Activated CD8-positive, alpha-beta T cell treated with anti-CD3 and anti-CD28 coated beads, Interleukin-2, amount 10 ng/mL, durations not matched to agents 7 days and 5 days (primary cell): ENCODE results near the gene CRYGB. TPM values are rescaled to one million over a fixed set of nuclear protein-coding genes. Genes with fewer than 3 reads are reported as not detected.

Experiments
- ATAC-seq: fragments of 150-1000 bp; cut with Tn5 transposase; one replicate; pipeline ENCODE4 v1.10.0; 2021; ENCODE audit warnings: moderate library complexity
- CTCF ChIA-PET: fragments of 350-600 bp; sonication (Branson Sonifier 250); formaldehyde crosslinking; loops from one replicate; lab custom pipeline; 2021; ENCODE audit warnings: antibody characterized with exemption; lab: Charles Lee
- POLR2A ChIA-PET: fragments of 350-600 bp; sonication (Branson Sonifier 250); formaldehyde crosslinking; loops from one replicate; lab custom pipeline; 2021; ENCODE audit warnings: antibody characterized with exemption; lab: Charles Lee
- DNase-seq: peaks from one replicate; pipeline ENCODE4 v3.0.0-alpha.2; 2020
- H3K27ac Mint-ChIP-seq: one replicate; pipeline ENCODE4 v1.8.0; 2021; ENCODE audit warnings: mild to moderate bottlenecking, mixed read lengths
- H3K27me3 Mint-ChIP-seq: one replicate; pipeline ENCODE4 v1.8.0; 2021; ENCODE audit warnings: low read depth, mixed read lengths
- H3K36me3 Mint-ChIP-seq: one replicate; pipeline ENCODE4 v1.8.0; 2021; ENCODE audit warnings: low read depth, mixed read lengths
- H3K4me1 Mint-ChIP-seq: one replicate; pipeline ENCODE4 v1.8.0; 2021; ENCODE audit warnings: low read depth, mixed read lengths
- H3K4me3 Mint-ChIP-seq: one replicate; pipeline ENCODE4 v1.8.0; 2021; ENCODE audit warnings: mild to moderate bottlenecking, mixed read lengths
- H3K9me3 Mint-ChIP-seq: one replicate; pipeline ENCODE4 v1.8.0; 2022; ENCODE audit warnings: mixed read lengths; ENCODE audit not compliant: insufficient read depth
- total RNA-seq, 2 experiments: library from RNA; stranded (reverse); gene quantifications; one replicate each; pipeline ENCODE4 v1.2.3, GENCODE V29; 2021

CRYGB gene
- total RNA-seq, 2 experiments from 2014 or later, result not detected

GRCh38 chr2:208175840-208176153 lies 29.8 kb upstream of the CRYGB start:
- Mint-ChIP-seq H3K4me1 (peaks cover 3% of the 10 kb centered on the region), H3K27me3 (peaks cover 10% of the 10 kb centered on the region), H3K27ac (no peak overlapping the region), H3K36me3 (no peaks in the 10 kb centered on the region), H3K4me3 (no peak overlapping the region), H3K9me3 (no peaks in the 10 kb centered on the region)
- DNase-seq (no peak), ATAC-seq (no peak)
- ChIA-PET POLR2A (interaction anchor here (0.6 to 1.5 kb wide), 2 partner anchors 79 to 113 kb away, joined by 3 read pairs; no protein-coding TSS in a partner anchor), CTCF (interaction anchor here (0.7 to 3.5 kb wide), 22 partner anchors 8 to 1376 kb away, joined by 3 to 44 read pairs (median 4); partner anchors contain the start of genes C2orf80 and IDH1)

GRCh38 chr2:208175069-208175839 lies 29.3 kb upstream of the CRYGB start:
- H3K9me3 Mint-ChIP-seq, result no peaks in the 10 kb centered on the region
- ChIA-PET CTCF (interaction anchor here (0.5 to 3.5 kb wide), 30 partner anchors 9 to 1552 kb away, joined by 3 to 44 read pairs (median 4); partner anchors contain the start of genes C2orf80 and IDH1), POLR2A (interaction anchor here (0.6 to 1.5 kb wide), 2 partner anchors 79 to 114 kb away, joined by 3 read pairs; no protein-coding TSS in a partner anchor)
- DNase-seq (peak; percentile 70), ATAC-seq (peak; percentile 97)
- H3K4me1 Mint-ChIP-seq, result peaks cover 3% of the 10 kb centered on the region
- no peaks in the 10 kb centered on the region for H3K36me3 Mint-ChIP-seq
- H3K4me3 Mint-ChIP-seq, result no peak overlapping the region
- H3K27ac Mint-ChIP-seq, result no peak overlapping the region
- H3K27me3 Mint-ChIP-seq, result peaks cover 12% of the 10 kb centered on the region

GRCh38 chr2:208174144-208174543 lies 28.2 kb upstream of the CRYGB start:
- POLR2A ChIA-PET, result no interaction called here
- Mint-ChIP-seq H3K4me3 (no peak overlapping the region), H3K27me3 (peaks cover 16% of the 10 kb centered on the region)

GRCh38 chr2:208172125-208172524 lies 26.2 kb upstream of the CRYGB start:
- CTCF ChIA-PET, result no interaction called here
- Mint-ChIP-seq H3K9me3 (no peaks in the 10 kb centered on the region), H3K27me3 (peaks cover 16% of the 10 kb centered on the region), H3K4me1 (peaks cover 3% of the 10 kb centered on the region), H3K4me3 (no peak overlapping the region), H3K36me3 (no peaks in the 10 kb centered on the region), H3K27ac (no peak overlapping the region)
- POLR2A ChIA-PET, result no interaction called here
- DNase-seq (no peak), ATAC-seq (no peak)

More at GRCh38 chr2:208174144-208174543, 28.2 kb upstream of the CRYGB start:
- DNase-seq (no peak), ATAC-seq (no peak)
- H3K27ac Mint-ChIP-seq, result no peak overlapping the region
- CTCF ChIA-PET, result interaction anchor here (1.1 to 3.5 kb wide), 8 partner anchors 10 to 181 kb away, joined by 4 to 44 read pairs (median 6); partner anchors contain the start of gene IDH1
- H3K4me1 Mint-ChIP-seq, result peaks cover 3% of the 10 kb centered on the region
- no peaks in the 10 kb centered on the region for H3K36me3 Mint-ChIP-seq
- no peaks in the 10 kb centered on the region for H3K9me3 Mint-ChIP-seq

GRCh38 chr2:208164951-208165755 lies 19.2 kb upstream of the CRYGB start:
- ATAC-seq (no peak), DNase-seq (no peak)
- Mint-ChIP-seq H3K27me3 (peaks cover 21% of the 10 kb centered on the region), H3K27ac (no peak overlapping the region), H3K4me1 (no peaks in the 10 kb centered on the region), H3K36me3 (no peaks in the 10 kb centered on the region), H3K4me3 (no peak overlapping the region), H3K9me3 (no peaks in the 10 kb centered on the region)
- ChIA-PET CTCF (interaction anchor here (1.4 kb wide), 1 partner anchor 10 kb away, joined by 5 read pairs; no protein-coding TSS in a partner anchor), POLR2A (no interaction called here)

GRCh38 chr2:208163489-208163888 lies 17.5 kb upstream of the CRYGB start, which contains the start of gene CRYGA:
Gene CRYGA (minus strand): TSS chr2:208163589. CDS start chr2:208163556, 33 bp downstream.
- H3K4me3 Mint-ChIP-seq, result no peak within 1 kb of the TSS
- ATAC-seq (no peak), DNase-seq (no peak)
- ChIA-PET CTCF (no interaction called here), POLR2A (no interaction called here)
- no peaks in the 10 kb centered on the region for H3K4me1 Mint-ChIP-seq
- peaks cover 18% of the 10 kb centered on the region for H3K27me3 Mint-ChIP-seq
- no peak within 1 kb of the TSS for H3K27ac Mint-ChIP-seq
- H3K9me3 Mint-ChIP-seq, result no peaks in the 10 kb centered on the region
- H3K36me3 Mint-ChIP-seq, result no peaks in the 10 kb centered on the region

- H3K9me3 Mint-ChIP-seq, result no peaks in the 10 kb centered on the region
- no peaks in the 10 kb centered on the region for H3K4me1 Mint-ChIP-seq
- no peak overlapping the region for H3K27ac Mint-ChIP-seq
- H3K36me3 Mint-ChIP-seq, result no peaks in the 10 kb centered on the region
- CTCF ChIA-PET, result interaction anchor here (3.0 kb wide), 1 partner anchor 19 kb away, joined by 17 read pairs; no protein-coding TSS in a partner anchor
- peaks cover 14% of the 10 kb centered on the region for H3K27me3 Mint-ChIP-seq
- POLR2A ChIA-PET, result no interaction called here
- H3K4me3 Mint-ChIP-seq, result no peak overlapping the region
- DNase-seq (no peak), ATAC-seq (no peak)
Observed at GRCh38 chr2:208156439-208156838, 10.5 kb upstream of the CRYGB start.

- Mint-ChIP-seq H3K27me3 (peaks cover 17% of the 10 kb centered on the region), H3K4me1 (no peaks in the 10 kb centered on the region), H3K4me3 (no peak overlapping the region), H3K9me3 (no peaks in the 10 kb centered on the region), H3K27ac (no peak overlapping the region), H3K36me3 (no peaks in the 10 kb centered on the region)
- DNase-seq, result no peak
- POLR2A ChIA-PET, result no interaction called here
- CTCF ChIA-PET, result interaction anchor here (1.7 kb wide), 1 partner anchor 22 kb away, joined by 4 read pairs; no protein-coding TSS in a partner anchor
- ATAC-seq, result no peak
Observed at GRCh38 chr2:208153156-208153555, 7.2 kb upstream of the CRYGB start.

GRCh38 chr2:208150956-208151355 lies 5.0 kb upstream of the CRYGB start:
- CTCF ChIA-PET, result no interaction called here

GRCh38 chr2:208150094-208150493 lies 4.1 kb upstream of the CRYGB start:
- H3K27ac Mint-ChIP-seq, result no peak overlapping the region
- peaks cover 13% of the 10 kb centered on the region for H3K27me3 Mint-ChIP-seq
- H3K4me1 Mint-ChIP-seq, result no peaks in the 10 kb centered on the region
- ATAC-seq (no peak), DNase-seq (no peak)
- H3K4me3 Mint-ChIP-seq, result no peak overlapping the region
- ChIA-PET POLR2A (no interaction called here), CTCF (interaction anchor here (1.1 to 1.4 kb wide), 2 partner anchors 10 to 25 kb away, joined by 3 read pairs; no protein-coding TSS in a partner anchor)
- no peaks in the 10 kb centered on the region for H3K9me3 Mint-ChIP-seq
- no peaks in the 10 kb centered on the region for H3K36me3 Mint-ChIP-seq

More at GRCh38 chr2:208150956-208151355, 5.0 kb upstream of the CRYGB start:
- Mint-ChIP-seq H3K4me3 (no peak overlapping the region), H3K27ac (no peak overlapping the region), H3K9me3 (no peaks in the 10 kb centered on the region), H3K27me3 (peaks cover 13% of the 10 kb centered on the region), H3K4me1 (no peaks in the 10 kb centered on the region), H3K36me3 (no peaks in the 10 kb centered on the region)
- POLR2A ChIA-PET, result no interaction called here
- ATAC-seq (no peak), DNase-seq (no peak)

- H3K36me3 Mint-ChIP-seq, result no peaks in the 10 kb centered on the region
- CTCF ChIA-PET, result interaction anchor here (0.6 to 1.4 kb wide), 3 partner anchors 8 to 27 kb away, joined by 3 read pairs; no protein-coding TSS in a partner anchor
- H3K27me3 Mint-ChIP-seq, result peaks cover 13% of the 10 kb centered on the region
- H3K27ac Mint-ChIP-seq, result no peak overlapping the region
- ATAC-seq (no peak), DNase-seq (no peak)
- no peaks in the 10 kb centered on the region for H3K9me3 Mint-ChIP-seq
- H3K4me1 Mint-ChIP-seq, result no peaks in the 10 kb centered on the region
- POLR2A ChIA-PET, result no interaction called here
- no peak overlapping the region for H3K4me3 Mint-ChIP-seq
Observed at GRCh38 chr2:208148803-208149202, 2.8 kb upstream of the CRYGB start.
